ENCODE data around the gene SP4. TPM values are rescaled to one million over a fixed set of nuclear protein-coding genes. Genes with fewer than 3 reads are reported as not detected.

Gene SP4
- total RNA-seq, 1 experiment from 2014 or later: 9.3 TPM

DNA sequence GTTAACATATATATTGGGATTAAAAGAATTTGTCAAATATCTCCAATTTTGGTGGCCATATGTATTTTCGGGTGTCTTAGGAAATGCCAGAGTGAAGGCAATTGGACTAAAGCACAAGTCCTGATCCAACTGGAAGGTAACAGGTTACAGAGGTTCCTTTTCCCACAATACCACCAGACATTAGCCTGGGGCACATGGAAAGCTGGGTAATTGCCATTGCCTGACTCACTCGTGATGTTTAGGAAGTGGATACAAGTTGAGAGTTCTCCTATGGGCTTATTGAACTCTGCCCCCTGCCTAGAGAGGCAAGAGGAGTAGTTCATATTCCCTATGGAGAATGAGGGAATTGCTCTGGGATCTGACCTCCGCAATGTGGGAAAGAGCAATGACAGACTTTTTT is 120.6 kb downstream of the SP4 start:
- no peak overlapping the region for H3K4me3 ChIP-seq (ENCODE audit: low read depth, low read length, poor library complexity, severe bottlenecking)
- TF ChIP-seq, protein P1, sequence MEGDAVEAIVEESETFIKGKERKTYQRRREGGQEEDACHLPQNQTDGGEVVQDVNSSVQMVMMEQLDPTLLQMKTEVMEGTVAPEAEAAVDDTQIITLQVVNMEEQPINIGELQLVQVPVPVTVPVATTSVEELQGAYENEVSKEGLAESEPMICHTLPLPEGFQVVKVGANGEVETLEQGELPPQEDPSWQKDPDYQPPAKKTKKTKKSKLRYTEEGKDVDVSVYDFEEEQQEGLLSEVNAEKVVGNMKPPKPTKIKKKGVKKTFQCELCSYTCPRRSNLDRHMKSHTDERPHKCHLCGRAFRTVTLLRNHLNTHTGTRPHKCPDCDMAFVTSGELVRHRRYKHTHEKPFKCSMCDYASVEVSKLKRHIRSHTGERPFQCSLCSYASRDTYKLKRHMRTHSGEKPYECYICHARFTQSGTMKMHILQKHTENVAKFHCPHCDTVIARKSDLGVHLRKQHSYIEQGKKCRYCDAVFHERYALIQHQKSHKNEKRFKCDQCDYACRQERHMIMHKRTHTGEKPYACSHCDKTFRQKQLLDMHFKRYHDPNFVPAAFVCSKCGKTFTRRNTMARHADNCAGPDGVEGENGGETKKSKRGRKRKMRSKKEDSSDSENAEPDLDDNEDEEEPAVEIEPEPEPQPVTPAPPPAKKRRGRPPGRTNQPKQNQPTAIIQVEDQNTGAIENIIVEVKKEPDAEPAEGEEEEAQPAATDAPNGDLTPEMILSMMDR (conservative IDR thresholded peaks at IDR 0.05; ENCODE audit: low read depth, low read length): no peak
- TF ChIP-seq EZH2 (IDR thresholded peaks at IDR 0.05; ENCODE audit: borderline replicate concordance, low read depth, low read length, poor library complexity, severe bottlenecking): no peak
- ChIA-PET POLR2A (ENCODE audit: low non-redundant PET) (no interaction called here), CTCF (no interaction called here)
- H3K9me3 ChIP-seq (ENCODE audit: low read depth, low read length, poor library complexity, severe bottlenecking): no peaks in the 10 kb centered on the region
- H3K36me3 ChIP-seq (ENCODE audit: insufficient read depth, low read length, poor library complexity, severe bottlenecking): no peaks in the 10 kb centered on the region
- H3K27me3 ChIP-seq (replicated peaks; ENCODE audit: insufficient read depth, low read depth, low read length, poor library complexity): peaks cover 67% of the 10 kb centered on the region
- no TSS peak for BruUV-seq (replicated peaks)
- H3K4me1 ChIP-seq (ENCODE audit: insufficient read depth, low read length, poor library complexity, severe bottlenecking): no peaks in the 10 kb centered on the region
- intact Hi-C loops (cut with micrococcal nuclease; ENCODE audit: unreplicated experiment): loop anchor here (10.0 kb wide), 1 partner anchor 536 kb away; no protein-coding TSS in a partner anchor
- no peak for DNase-seq (ENCODE audit: low spot score)
- H3K27ac ChIP-seq (ENCODE audit: low read depth, low read length, poor library complexity, severe bottlenecking): no peak overlapping the region

DNA sequence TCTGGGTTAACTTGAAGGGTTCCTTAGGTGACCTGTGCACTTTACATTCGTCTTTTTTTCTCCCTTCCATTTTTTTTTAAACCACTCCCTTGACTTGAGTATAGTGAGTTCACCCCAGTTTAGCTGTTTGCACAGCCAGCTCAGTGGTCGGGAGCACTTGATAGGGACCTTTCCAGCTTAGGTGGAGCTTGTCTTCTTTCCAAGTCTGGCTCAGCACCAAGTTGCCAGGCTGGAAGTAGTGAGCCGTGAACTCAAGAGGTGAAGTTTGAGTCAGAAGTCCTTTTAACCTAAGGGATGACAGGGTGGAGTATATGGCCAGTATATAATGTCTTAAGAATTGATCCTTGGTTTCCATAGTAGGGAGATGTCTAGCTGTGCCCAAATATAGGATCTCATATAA is 122.2 kb downstream of the SP4 start:
- CTCF ChIA-PET: no interaction called here

DNA sequence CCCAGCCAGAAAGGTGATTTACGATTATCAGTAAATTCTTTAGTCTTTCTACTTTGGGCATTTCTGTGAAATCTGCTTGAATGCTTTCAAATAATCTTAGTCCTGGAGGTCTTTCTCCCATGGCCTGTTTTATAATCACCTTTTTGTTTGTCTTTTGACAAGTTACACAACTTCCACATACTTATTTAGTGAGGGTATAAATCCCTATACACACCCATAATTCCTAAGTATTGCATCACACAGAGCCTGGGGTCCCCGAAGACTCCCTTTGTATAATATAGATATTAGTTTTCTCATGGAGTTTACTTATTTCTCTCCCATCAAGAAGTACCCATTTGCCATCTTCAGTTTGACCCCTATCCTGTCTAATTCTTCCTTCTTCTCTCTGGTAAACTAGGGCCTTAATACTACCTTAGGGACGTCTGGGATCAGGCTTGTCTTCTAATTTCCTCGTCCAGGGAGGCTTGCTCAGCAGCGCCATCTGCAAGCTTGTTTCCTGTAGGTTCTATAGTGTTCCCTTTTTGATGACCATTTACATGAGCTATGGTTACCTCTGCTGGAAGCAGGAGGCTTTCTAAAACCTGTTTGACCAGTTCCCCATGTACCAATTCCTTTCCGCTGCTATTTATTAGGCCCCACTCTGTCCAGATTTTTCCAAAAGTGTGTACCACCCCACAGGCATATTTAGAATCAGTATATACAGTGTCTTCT is 123.1 kb downstream of the SP4 start:
- BruUV-seq (replicated peaks): no TSS peak
- POLR2A ChIA-PET (ENCODE audit: low non-redundant PET): no interaction called here
- no peak overlapping the region for H3K4me3 ChIP-seq (ENCODE audit: low read depth, low read length, poor library complexity, severe bottlenecking)
- H3K36me3 ChIP-seq (ENCODE audit: insufficient read depth, low read length, poor library complexity, severe bottlenecking): no peaks in the 10 kb centered on the region
- no peaks in the 10 kb centered on the region for H3K9me3 ChIP-seq (ENCODE audit: low read depth, low read length, poor library complexity, severe bottlenecking)
- CTCF ChIA-PET: no interaction called here
- H3K27me3 ChIP-seq (replicated peaks; ENCODE audit: insufficient read depth, low read depth, low read length, poor library complexity): peaks cover 59% of the 10 kb centered on the region
- TF ChIP-seq, protein P1 (conservative IDR thresholded peaks at IDR 0.05; ENCODE audit: low read depth, low read length): peak; percentile 23; the same call in 1 of the 2 replicates
- TF ChIP-seq EZH2 (IDR thresholded peaks at IDR 0.05; ENCODE audit: borderline replicate concordance, low read depth, low read length, poor library complexity, severe bottlenecking): no peak
- DNase-seq (ENCODE audit: low spot score): no peak
- H3K4me1 ChIP-seq (ENCODE audit: insufficient read depth, low read length, poor library complexity, severe bottlenecking): no peaks in the 10 kb centered on the region
- intact Hi-C loops (cut with micrococcal nuclease; ENCODE audit: unreplicated experiment): no loop called here
- H3K27ac ChIP-seq (ENCODE audit: low read depth, low read length, poor library complexity, severe bottlenecking): no peak overlapping the region

More for the DNA sequence above, 122.2 kb downstream of the SP4 start:
- no peaks in the 10 kb centered on the region for H3K36me3 ChIP-seq (ENCODE audit: insufficient read depth, low read length, poor library complexity, severe bottlenecking)
- H3K4me3 ChIP-seq (ENCODE audit: low read depth, low read length, poor library complexity, severe bottlenecking): no peak overlapping the region
- H3K4me1 ChIP-seq (ENCODE audit: insufficient read depth, low read length, poor library complexity, severe bottlenecking): no peaks in the 10 kb centered on the region
- peaks cover 65% of the 10 kb centered on the region for H3K27me3 ChIP-seq (replicated peaks; ENCODE audit: insufficient read depth, low read depth, low read length, poor library complexity)
- no TSS peak for BruUV-seq (replicated peaks)
- no peak for DNase-seq (ENCODE audit: low spot score)
- no peak overlapping the region for H3K27ac ChIP-seq (ENCODE audit: low read depth, low read length, poor library complexity, severe bottlenecking)
- TF ChIP-seq, protein P1 (conservative IDR thresholded peaks at IDR 0.05; ENCODE audit: low read depth, low read length): no peak
- no peak for TF ChIP-seq EZH2 (IDR thresholded peaks at IDR 0.05; ENCODE audit: borderline replicate concordance, low read depth, low read length, poor library complexity, severe bottlenecking)
- intact Hi-C loops (cut with micrococcal nuclease; ENCODE audit: unreplicated experiment): no loop called here
- H3K9me3 ChIP-seq (ENCODE audit: low read depth, low read length, poor library complexity, severe bottlenecking): no peaks in the 10 kb centered on the region
- POLR2A ChIA-PET (ENCODE audit: low non-redundant PET): no interaction called here
